Hindlimb muscle (tissue), 1 donor: ENCODE measurements around the gene CEP78. TPM values are rescaled to one million over a fixed set of nuclear protein-coding genes. Genes with fewer than 3 reads are reported as not detected.
A peak's percentile ranks its signal among the peaks of the same experiment; 100 is the strongest.
"Not testable (repeated sequence)": the region's sequence is repeated elsewhere in the genome, so short reads cannot be mapped to it uniquely, and the experiment has no call there.

ENCODE experiments used
- DNase-seq: peaks from one replicate; pipeline ENCODE4 v3.0.0-alpha.2; 2013
- polyA plus RNA-seq: library from polyadenylated mRNA; unstranded; fragments of 120-200 nt; gene quantifications from one replicate; pipeline ENCODE4 v1.2.1, GENCODE V29; 2013; ENCODE audit not compliant: insufficient read length

CEP78 gene, protein sequence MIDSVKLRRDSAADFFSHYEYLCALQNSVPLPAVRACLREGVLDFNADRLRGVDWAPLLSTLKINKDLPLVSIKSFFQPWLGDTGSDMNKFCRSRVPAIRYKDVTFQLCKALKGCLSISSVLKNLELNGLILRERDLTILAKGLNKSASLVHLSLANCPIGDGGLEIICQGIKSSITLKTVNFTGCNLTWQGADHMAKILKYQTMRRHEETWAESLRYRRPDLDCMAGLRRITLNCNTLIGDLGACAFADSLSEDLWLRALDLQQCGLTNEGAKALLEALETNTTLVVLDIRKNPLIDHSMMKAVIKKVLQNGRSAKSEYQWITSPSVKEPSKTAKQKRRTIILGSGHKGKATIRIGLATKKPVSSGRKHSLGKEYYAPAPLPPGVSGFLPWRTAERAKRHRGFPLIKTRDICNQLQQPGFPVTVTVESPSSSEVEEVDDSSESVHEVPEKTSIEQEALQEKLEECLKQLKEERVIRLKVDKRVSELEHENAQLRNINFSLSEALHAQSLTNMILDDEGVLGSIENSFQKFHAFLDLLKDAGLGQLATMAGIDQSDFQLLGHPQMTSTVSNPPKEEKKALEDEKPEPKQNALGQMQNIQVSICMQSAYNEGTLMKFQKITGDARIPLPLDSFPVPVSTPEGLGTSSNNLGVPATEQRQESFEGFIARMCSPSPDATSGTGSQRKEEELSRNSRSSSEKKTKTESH
- polyA plus RNA-seq: 16.4 TPM

DNA sequence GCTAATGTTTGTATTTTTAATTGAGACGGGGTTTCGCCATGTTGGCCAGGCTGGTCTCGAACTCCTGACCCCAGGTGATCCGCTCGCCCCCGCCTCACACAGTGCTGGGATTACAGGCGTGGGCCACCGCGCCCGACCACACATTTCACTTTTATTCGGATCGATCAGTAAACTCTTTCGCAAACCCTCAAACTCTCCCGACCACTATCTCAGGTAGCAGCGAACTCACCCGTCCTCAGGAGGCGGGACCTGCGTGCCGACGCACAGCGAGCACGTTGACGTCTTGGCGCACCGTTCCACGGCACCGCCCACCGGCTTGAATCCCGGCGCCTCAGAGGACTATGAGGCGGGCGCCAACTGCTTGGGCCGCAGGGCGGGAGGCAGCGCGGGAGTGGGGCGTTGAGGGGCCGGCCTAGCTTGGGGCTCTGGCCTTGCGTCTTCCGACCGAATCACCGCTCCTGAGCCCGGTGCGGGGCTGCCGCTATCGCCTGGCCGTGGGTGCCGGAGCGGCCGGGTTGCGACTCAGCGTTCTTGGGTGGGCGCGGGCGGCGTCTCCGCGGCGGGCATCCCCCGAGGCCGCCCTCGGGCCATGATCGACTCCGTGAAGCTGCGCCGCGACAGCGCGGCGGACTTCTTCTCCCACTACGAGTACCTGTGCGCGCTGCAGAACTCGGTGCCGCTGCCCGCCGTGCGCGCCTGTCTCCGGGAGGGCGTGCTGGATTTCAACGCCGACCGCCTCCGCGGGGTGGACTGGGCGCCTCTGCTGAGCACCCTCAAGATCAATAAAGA lies at the start of gene CEP78:
Gene CEP78 (plus strand): TSS at position 314 of the 789 bp plus-strand sequence. CDS start 276 bp downstream, at position 590.
- peak; percentile 95 for DNase-seq

DNA sequence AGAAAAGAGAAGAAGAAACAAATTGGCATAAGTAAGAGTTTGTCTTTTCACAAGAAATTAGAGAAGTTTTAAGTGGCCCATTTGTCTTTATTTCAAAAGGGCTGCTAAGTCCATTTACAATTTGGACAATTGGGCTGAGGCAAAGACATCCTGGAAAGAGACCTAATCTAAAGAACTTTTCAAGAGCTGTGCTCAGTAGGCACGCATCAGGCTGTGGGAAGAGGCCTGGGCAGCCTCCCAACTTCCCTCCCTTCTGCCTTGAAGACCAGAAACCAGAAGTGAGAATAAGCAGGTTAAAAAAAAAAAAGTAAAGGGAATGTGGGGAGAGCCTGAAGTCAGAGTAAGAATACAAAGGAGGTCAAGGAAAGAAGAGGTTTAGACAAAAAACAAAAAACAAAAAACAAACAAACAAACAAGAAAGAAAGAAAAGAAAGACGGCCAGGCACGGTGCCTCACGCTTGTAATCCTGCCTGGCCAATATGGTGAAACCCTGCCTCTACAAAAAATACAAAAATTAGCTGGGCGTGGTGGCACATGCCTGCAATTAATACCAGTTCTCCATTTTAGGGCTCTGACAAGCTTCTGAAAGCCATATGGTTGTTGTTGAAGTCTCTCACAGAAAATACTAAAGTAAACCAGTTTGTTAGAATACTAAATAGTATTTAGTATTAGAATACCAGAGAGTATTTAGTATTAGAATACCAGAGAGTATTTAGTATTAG lies 48.0 kb upstream of the CEP78 start:
- DNase-seq: peak; percentile 15

DNA sequence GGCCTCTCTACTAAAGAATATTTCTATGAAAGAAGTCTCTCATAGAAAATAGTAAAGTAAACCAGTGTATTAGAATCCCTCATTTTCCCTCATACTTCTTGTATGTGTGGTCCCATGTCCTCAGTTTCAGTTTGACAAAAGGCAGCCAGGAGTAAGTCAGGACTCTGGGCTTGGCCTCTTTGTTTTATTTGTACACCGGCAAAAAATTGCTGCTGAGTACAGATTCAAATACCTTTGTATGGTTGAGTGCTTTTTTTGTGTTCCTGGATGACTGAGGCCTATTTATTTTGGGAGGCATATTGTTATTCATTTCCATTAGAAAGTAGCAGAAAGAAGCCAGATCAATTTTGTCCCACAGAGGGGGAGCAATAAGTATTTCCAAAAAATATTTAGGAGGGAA lies 47.3 kb upstream of the CEP78 start:
- DNase-seq: no peak

DNA sequence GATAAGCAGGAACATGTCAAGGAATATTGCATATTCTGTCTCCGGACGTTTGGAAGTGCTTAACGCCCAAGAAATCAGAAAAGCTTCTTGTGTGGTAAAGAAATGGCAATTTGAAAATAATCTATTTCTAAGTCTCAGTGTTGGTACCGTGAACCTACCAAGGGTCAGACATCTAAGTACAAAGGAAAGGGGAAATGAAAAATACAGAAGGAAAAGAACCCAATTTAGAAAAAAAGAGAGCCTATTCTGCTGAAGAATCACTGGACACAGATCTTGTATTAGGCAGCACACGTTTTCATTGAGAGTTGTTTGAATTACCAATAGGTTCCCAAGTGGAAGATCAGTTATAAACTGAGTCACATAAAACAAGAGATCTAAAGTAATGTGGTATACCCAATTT lies 46.9 kb upstream of the CEP78 start:
- DNase-seq: no peak

DNA sequence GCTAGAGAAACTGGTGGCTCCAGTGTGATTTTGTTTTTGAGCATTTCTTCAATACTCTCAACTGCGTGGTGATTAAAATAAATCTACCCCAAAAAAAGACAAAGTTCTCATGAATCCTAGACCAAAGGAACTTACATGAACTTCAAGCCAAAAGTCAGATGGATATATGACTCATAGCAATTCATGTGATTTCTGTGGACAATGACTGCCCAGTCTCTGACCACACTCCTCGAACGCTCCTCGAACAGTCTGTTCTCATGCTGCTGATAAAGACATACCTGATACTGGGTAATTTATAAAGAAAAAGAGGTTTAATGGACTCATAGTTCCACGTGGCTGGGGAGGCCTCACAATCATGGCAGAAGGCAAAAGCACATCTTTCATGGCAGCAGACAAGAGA lies 46.4 kb upstream of the CEP78 start:
- DNase-seq: no peak

DNA sequence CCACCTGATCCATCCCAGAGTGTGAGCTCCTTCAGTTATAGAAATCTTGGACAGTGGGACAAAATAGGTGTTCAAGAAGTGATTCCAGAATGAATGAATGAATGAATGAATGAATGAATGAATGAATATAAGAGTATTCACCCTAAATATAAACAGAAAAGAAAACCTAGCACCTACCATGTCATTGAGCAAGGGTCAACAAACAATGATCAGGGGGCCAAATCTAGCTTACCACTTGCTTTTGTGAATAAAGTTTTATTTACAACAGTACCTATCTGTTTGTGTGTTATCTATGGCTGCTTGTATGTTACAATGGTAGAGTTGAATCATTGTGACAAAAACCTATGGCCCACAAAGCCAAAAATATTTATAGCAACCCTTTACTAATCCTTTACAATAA lies 43.9 kb upstream of the CEP78 start:
- DNase-seq: no peak

DNA sequence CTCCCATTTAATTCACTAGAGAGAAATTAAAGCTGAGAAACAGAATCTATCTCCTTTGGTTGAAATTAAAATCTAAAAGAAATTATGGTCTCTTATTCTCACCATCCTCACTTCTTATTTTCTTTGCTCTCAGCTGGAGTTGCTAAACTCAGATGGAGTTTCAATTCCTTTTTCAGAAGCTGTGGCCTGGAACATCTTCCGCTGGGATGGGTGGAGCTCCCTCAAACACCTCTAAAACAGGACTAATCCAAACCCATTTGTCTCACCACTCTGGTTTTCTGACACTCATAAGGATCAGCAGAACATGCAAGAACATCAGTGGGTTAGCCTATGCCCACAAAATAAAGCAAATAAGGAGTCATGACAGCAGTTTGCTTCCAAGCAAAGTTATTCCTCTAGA lies 39.6 kb upstream of the CEP78 start:
- no peak for DNase-seq

DNA sequence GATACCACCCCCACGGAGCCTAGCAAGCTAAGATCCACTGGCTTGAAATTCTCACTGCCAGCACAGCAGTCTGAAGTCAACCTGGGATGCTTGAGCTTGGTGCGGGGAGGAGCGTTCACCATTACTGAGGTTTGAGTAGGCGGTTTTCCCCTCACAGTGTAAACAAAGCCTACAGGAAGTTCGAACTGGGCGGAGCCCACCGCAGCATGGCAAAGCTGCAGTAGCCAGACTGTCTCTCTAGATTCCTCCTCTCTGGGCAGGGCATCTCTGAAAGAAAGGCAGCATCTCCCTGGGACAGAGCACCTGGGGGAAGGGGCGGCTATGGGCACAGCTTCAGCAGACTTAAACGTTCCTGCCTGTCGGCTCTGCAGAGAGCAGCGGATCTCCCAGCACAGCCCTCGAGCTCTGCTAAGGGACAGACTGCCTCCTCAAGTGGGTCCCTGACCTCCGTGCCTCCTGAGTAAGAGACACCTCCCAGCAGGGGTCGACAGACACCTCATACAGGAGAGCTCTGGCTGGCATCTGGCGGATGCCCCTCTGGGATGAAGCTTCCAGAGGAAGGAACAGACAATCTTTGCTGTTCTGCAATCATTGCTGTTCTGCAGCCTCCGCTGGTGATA lies 34.6 kb upstream of the CEP78 start:
- not testable (repeated sequence) for DNase-seq

DNA sequence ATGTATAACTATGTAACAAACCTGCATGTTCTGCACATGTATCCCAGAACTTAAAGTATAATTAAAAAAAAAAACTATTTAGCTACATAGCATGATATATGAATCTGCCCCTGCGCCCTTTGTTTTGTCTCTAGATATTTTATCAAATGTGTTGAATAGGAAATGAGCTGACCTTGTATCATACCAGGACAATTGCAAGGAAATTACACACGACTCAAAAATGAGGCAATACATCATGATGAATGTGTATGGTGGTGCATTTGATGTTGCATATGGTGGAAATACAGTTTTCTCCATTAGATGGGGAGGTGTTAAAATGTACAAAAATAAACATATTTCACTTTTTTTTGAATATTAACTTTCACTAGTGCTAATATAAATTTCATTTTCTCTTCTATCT lies 28.6 kb upstream of the CEP78 start:
- no peak for DNase-seq

DNA sequence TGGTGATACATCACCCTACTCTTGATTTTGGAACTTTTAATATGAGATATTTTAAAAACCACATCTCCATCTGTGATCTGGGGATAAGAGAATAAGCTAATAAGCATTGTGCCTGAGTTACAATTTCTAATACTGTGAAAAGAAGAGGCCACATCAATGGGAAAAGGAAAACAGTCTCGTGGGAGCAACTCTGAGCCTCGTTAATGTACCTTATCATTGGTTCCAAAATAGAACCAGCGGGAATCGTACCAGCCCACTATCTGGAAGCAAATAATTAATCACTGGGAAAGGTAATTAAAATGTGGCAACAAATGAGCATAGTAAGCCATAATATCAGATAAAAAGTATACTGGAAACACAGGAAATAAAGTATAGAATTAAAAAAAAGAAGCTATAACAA lies 28.0 kb upstream of the CEP78 start:
- no peak for DNase-seq

DNA sequence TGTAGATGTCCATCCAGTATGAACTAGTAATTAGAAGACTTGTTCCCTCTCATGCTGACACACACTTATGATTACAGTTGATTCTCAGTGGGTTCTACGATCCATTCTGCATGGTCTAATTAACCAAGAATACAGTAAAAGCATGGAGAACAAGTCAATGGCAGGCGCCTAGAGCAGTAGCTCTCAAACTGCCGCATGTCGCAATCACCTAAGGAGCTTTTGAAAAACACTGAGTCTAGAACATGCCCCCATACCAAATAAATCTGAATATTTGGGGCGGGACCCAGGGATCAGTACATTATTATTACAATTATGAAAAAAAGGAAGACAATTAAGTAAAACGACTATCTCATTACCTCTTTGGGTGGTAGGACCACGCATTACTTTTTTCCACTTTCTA lies 26.7 kb upstream of the CEP78 start:
- no peak for DNase-seq

DNA sequence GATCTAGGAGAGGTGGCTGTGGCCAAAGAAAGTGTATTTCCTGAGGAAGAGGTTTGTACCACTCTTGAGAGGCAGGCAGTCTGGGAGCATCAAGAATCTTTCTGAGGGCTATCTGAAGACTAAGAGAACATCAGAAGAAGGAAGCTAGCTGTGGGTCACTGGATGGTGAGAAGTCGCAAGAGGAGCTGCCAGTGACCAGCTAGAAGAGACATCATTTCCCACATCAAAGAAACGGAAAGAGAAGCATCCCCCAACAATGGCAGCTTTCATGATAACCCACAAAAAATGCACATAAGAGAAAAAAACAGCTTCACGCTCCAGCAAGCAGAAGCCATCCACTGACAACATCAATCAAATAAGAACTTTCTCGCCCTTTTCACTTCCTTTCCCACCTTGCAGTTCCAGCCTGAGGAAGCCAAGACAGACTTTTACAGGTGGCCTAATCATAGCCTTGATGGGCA lies 25.0 kb upstream of the CEP78 start:
- DNase-seq: no peak

DNA sequence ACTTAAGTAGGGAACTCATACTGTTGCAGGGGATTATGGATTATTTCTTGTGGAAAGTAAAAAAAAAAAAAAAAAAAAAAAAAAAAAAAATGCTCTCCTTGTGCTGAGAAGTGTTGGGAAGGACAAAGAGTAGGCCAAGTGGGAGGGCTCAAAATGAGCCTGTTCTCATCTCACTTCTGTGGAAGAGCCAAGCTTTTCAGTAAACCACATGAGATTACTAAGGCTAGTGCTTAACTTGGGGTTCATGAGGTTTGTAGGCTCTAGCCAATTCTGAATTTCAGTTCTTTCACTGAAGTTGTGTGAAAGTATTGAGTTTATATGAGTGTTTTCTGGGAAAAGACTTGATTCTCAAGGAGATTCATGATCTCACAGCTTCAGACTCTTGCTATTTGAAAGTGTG lies 23.0 kb upstream of the CEP78 start:
- DNase-seq: no peak

DNA sequence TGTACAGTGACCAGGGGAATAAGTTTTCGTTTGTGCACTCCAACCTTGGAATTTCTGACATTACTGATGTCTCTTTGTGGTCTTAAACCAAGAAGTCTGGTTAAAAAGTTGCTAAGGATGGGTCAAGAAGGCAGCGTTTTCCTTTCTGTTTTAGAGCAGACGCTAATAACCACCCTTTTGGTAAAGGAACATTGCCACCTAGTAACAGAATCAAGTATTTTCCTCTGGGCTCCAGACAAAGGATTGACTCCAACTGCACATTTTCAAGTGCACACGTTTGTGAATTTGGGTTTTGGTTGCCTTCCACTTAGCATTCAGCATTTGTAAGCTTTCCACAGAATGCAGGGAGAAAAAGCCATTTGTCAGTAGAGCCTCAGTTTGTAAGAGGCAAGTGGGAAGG lies 22.2 kb upstream of the CEP78 start:
- peak; percentile 31 for DNase-seq

DNA sequence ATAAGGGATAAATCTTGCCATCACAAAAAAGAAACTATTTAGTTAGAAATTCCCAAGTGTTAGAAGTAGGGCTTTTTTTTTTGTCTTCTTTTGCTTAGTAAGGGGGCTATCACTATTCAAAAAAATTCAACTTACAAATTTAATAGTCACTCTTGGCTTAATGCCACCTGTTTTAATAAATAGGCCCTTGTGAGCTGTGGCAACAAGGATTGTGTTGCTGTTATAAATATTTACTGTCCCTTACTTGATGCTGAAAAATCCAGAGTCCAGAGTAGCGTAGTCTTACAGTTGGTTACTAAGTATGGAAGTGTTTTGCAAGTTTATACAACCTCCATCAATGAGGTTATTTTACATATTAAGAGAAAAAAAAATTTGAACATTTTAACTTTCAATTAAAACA lies 21.4 kb upstream of the CEP78 start:
- DNase-seq: no peak

DNA sequence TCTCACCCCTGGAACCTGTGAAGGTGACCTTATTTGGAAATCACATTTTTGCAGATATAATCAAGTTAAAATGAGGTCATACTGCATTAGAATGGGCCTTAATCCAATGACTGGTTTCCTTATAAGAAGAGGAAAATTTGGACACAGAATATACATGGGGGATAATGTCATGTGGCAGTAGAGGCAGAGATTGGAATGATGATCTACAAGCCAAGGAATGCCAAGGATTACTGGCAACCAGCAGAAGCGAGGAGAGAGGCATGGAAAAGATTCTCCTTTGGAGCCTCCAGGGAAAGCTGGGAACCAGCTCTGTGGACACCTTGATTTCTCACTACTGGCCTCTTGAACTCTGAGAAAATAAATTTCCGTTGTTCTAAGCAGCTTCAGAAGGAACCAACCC lies 20.2 kb upstream of the CEP78 start:
- no peak for DNase-seq

DNA sequence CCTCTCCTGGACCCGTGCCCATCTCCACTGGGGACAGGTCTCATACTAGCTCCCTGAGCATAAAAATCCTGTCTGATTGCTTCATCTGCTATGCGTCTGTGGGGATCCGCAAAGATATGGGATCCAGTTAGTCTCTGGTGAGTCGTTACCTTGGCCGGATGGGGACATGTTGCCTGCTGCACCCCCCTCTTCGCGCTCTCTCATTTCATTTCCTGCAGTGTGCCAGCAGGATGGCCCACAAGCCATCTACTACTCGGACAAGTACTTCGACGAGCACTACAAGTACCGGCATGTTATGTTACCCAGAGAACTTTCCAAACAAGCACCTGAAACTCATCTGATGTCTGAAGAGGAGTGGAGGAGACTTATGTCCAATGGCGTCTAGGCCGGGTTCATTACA lies 17.0 kb upstream of the CEP78 start:
- no peak for DNase-seq

DNA sequence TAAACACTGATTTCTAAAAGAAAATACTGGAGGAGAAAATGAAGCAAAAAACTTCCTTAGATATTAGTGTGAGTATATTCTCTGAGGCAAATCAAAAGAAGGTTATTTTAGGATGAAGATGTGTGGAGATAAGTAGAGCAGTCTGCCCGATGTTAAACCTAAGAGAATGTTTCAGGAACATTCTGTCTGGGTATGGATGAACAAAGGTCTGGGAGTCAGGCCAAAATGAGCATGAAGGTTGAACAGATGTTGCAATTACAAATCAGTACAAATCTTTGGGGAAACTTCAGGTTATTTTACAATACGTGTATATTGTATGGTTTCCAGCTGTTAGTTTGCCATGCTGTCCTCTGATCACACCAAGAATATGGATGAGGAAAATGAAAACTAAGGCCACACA lies 14.4 kb upstream of the CEP78 start:
- no peak for DNase-seq

DNA sequence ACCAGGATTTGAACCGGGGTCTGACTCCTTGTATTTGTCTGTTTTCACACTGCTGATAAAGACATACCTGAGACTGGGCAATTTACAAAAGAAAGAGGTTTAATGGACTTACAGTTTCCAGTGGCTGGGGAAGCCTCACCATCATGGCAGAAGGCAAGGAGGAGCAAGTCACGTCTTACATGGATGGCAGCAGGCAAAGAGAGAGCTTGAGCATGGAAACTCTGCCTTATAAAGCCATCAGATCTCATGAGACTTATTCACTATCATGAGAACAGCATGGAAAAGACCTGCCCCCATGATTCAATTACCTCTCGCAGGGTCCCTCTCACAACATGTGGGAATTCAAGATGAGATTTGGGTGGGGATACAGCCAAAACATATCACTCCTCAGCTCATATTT lies 14.0 kb upstream of the CEP78 start:
- not testable (repeated sequence) for DNase-seq

DNA sequence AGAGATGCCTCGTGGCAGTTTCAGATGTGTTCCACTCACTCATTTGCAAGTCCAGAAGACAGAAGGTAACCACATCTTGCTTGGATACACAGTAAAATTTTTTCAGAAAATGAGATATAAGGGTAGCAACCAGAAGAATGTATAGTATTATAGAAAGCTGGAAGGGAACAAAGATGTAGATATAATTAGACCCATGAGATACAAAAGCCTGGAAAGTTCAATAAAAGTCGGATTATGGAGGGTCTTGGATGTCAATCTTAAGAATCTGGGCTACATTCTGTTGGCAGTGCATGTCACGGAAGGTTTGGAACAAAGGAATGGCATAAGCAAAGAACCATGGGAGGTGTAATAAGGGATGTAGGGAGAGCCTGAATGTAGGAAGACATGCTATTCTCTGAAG lies 5.1 kb upstream of the CEP78 start:
- no peak for DNase-seq

DNA sequence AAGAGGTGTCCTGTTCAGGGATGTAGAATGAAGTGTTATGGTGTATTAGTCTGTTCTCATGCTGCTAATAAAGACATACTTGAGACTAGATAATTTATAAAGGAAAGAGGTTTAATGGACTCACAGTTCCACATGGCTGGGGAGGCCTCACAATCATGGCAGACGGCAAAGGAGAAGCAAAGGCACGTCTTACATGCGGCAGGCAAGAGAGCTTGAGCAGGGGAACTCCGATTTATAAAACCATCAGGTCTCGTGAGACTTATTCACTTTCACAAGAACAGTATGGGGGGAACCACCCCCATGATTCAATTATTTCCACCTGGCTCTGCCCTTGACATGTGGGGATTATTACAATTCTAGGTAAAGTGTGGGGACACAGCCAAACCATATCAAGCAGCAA lies 3.4 kb upstream of the CEP78 start:
- not testable (repeated sequence) for DNase-seq

DNA sequence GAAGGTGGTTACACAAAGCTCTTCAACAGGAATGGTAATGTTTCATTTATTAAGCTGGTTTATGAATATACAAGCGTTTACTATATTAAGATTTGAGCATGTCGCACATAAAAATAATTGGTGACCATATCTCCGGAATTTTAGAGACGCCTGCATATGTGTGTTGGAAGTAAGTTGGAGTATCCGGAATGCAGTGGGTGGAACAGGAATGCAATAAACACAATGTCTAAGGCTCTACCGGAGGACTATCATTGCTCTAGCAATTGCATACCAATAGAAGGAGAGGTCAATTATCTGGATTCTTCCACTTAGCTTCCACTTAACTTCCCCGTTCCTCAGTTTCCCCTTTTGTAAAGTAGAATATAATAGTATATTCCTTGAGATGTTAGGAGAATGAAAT lies 1.1 kb upstream of the CEP78 start:
- DNase-seq: no peak
